HEK293T (cell line): Measurements from ENCODE around the gene ADAM10.
"Not testable (repeated sequence)": the region's sequence is repeated elsewhere in the genome, so short reads cannot be mapped to it uniquely, and the experiment has no call there.

Experiments used
- CTCF ChIA-PET: fragments of 350-600 bp; formaldehyde crosslinking; extraction: SDS; loops from one replicate; lab custom pipeline; 2021; ENCODE audit warnings: antibody characterized with exemption, inconsistent platforms; lab: Yijun Ruan, JAX
- POLR2A ChIA-PET: fragments of 350-600 bp; formaldehyde crosslinking; extraction: SDS; loops from one replicate; lab custom pipeline; 2020; ENCODE audit warnings: antibody characterized with exemption, inconsistent platforms; lab: Yijun Ruan, JAX
- DNase-seq: peaks from one replicate; pipeline ENCODE4 v3.0.0; 2012; ENCODE audit warnings: mixed read lengths; ENCODE audit errors: extremely low spot score
- ARNT ChIP-seq: fragments of 450-650 bp; IDR thresholded peaks from 2 replicates; pipeline ENCODE4 v1.6.1; 2017; ENCODE audit warnings: mild to moderate bottlenecking
- BHLHE40 ChIP-seq: fragments of 450-650 bp; IDR thresholded peaks from 2 replicates; pipeline ENCODE4 v1.6.1; 2016; ENCODE audit warnings: mild to moderate bottlenecking, moderate library complexity, borderline replicate concordance
- CTBP1 ChIP-seq: fragments of 450-650 bp; IDR thresholded peaks from 2 replicates; pipeline ENCODE4 v1.6.1; 2016; ENCODE audit warnings: borderline replicate concordance
- ELF4 ChIP-seq: fragments of 450-650 bp; IDR thresholded peaks from 2 replicates; pipeline ENCODE4 v1.6.1; 2017; ENCODE audit warnings: antibody characterized with exemption
- FOXA1 ChIP-seq: fragments of 450-650 bp; IDR thresholded peaks from 2 replicates; pipeline ENCODE4 v1.6.1; 2016; ENCODE audit warnings: mild to moderate bottlenecking
- FOXK2 ChIP-seq: fragments of 450-650 bp; IDR thresholded peaks from 2 replicates; pipeline ENCODE4 v1.6.1; 2016; ENCODE audit warnings: mild to moderate bottlenecking
- FOXM1 ChIP-seq: fragments of 450-650 bp; IDR thresholded peaks from 2 replicates; pipeline ENCODE4 v1.6.1; 2017; ENCODE audit warnings: mild to moderate bottlenecking, borderline replicate concordance
- HDGF ChIP-seq: fragments of 450-650 bp; IDR thresholded peaks from 2 replicates; pipeline ENCODE4 v1.6.1; 2017; ENCODE audit warnings: antibody characterized with exemption, borderline replicate concordance
- L3MBTL2 ChIP-seq: fragments of 450-650 bp; conservative IDR thresholded peaks from 2 replicates; pipeline ENCODE4 v1.6.1; 2016; ENCODE audit warnings: mild to moderate bottlenecking
- LEF1 ChIP-seq: fragments of 450-650 bp; IDR thresholded peaks from 2 replicates; pipeline ENCODE4 v1.6.1; 2017; ENCODE audit warnings: mild to moderate bottlenecking, borderline replicate concordance
- NFRKB ChIP-seq: fragments of 450-650 bp; IDR thresholded peaks from 2 replicates; pipeline ENCODE4 v1.6.1; 2016; ENCODE audit warnings: mild to moderate bottlenecking, moderate library complexity
- PKNOX1 ChIP-seq: fragments of 450-650 bp; IDR thresholded peaks from 2 replicates; pipeline ENCODE4 v1.6.1; 2016
- SP1 ChIP-seq: fragments of 450-650 bp; IDR thresholded peaks from 2 replicates; pipeline ENCODE4 v1.6.1; 2017
- SUZ12 ChIP-seq: fragments of 450-650 bp; IDR thresholded peaks from 2 replicates; pipeline ENCODE4 v1.6.1; 2016; ENCODE audit warnings: mild to moderate bottlenecking
- TARDBP ChIP-seq: fragments of 450-650 bp; IDR thresholded peaks from 2 replicates; pipeline ENCODE4 v1.6.1; 2016
- ZNF384 ChIP-seq: fragments of 450-650 bp; IDR thresholded peaks from 2 replicates; pipeline ENCODE4 v1.6.1; 2016

Gene ADAM10

GRCh38 chr15:58770519-58770856, 21.0 kb upstream of the ADAM10 start:
- DNase-seq = peak; percentile 21
- CTCF ChIA-PET = interaction anchor here (0.7 to 1.3 kb wide), 4 partner anchors 16 to 154 kb away, joined by 3 to 6 read pairs (median 3); partner anchors contain the start of gene ADAM10
- POLR2A ChIA-PET = interaction anchor here (0.8 to 2.2 kb wide), 17 partner anchors 10 to 548 kb away, joined by 3 to 48 read pairs (median 3); partner anchors contain the start of gene ADAM10
- TF ChIP-seq SUZ12 (no peak), L3MBTL2 (no peak), LEF1 (no peak), ZNF384 (no peak), HDGF (no peak), PKNOX1 (no peak), ELF4 (no peak), CTBP1 (no peak), FOXK2 (no peak), FOXA1 (no peak)

GRCh38 chr15:58768601-58769004, 19.1 kb upstream of the ADAM10 start:
- CTCF ChIA-PET, DNase-seq, POLR2A ChIA-PET: not testable (repeated sequence)

- ChIA-PET CTCF (no interaction called here), POLR2A (interaction anchor here (0.7 kb wide), 1 partner anchor 11 kb away, joined by 3 read pairs; no protein-coding TSS in a partner anchor)
- no peak for TF ChIP-seq ZNF384
Observed at GRCh38 chr15:58766290-58766689, 16.8 kb upstream of the ADAM10 start.

DNA sequence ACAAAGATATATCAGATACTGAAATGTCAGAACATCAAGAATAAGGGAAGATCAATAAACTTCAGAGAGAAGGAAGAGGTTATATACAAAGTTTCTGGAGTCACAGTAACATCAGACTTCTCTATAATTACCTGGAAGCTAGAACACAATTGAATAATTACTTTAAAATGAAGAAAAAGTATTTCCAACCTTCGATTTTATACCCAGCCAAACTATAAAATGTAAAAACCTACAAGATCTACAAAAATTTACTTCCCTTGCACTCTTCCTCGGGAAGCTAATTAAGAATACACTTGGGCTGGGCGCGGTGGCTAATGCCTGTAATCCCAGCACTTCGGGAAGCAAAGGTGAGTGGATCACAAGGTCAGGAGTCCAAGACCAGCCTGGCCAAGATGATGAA, 15.0 kb upstream of the ADAM10 start:
- CTCF ChIA-PET = no interaction called here
- no peak for DNase-seq
- POLR2A ChIA-PET = no interaction called here
- TF ChIP-seq FOXM1 (no peak), ARNT (no peak), HDGF (no peak)

More at GRCh38 chr15:58766290-58766689, 16.8 kb upstream of the ADAM10 start:
- no peak for DNase-seq

DNA sequence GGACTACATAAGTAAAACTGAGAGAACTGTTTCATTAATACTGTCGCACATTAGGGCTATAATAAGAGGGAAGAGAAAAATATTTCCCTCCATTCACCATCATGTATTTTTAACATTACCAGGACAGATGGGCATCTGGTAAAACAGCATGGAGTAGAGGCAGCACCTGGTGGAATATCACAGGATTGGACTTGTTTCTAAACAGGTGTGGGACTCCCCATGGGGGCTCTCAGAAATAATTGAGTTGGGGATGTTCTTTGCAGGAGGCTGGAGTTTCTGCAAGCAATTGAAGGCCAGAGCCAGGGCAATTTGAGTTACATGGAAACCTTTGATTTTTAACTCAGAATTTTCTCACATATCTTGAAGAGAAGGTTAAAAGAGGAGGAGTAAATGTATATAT, 13.2 kb upstream of the ADAM10 start:
- TF ChIP-seq PKNOX1 = no peak
- no peak for TF ChIP-seq SP1
- TF ChIP-seq L3MBTL2 = no peak
- TF ChIP-seq HDGF = no peak
- no peak for TF ChIP-seq SUZ12
- TF ChIP-seq CTBP1 = no peak
- no peak for TF ChIP-seq TARDBP
- no peak for TF ChIP-seq NFRKB
- no peak for TF ChIP-seq FOXM1
- no peak for TF ChIP-seq LEF1
- CTCF ChIA-PET = no interaction called here
- POLR2A ChIA-PET = no interaction called here
- DNase-seq = no peak

GRCh38 chr15:58762285-58762684, 12.8 kb upstream of the ADAM10 start:
- TF ChIP-seq ARNT (no peak), FOXK2 (no peak), ZNF384 (no peak)
- no peak for DNase-seq
- POLR2A ChIA-PET = no interaction called here
- CTCF ChIA-PET = no interaction called here

DNA sequence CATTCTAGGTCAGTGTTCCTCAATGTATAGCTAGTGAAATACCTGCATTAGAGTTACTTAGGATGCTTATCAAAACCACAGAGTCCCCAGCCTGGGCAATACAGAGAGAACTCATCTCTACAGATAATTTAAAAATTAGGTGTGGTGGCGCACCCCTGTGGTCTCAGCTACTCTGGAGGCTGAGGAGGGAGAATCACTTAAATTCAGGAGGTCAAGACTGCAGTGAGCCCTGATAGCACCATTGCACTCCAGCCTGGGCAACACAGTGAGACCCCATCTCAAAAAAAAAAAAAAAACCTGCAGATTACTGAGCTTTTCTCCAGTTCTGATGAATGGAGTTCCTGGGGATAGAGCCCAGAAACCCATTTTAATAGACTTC, 11.5 kb upstream of the ADAM10 start:
- ChIA-PET CTCF (no interaction called here), POLR2A (no interaction called here)
- no peak for DNase-seq
- no peak for TF ChIP-seq FOXK2
- TF ChIP-seq FOXM1 = no peak
- TF ChIP-seq TARDBP = no peak
- no peak for TF ChIP-seq LEF1
- TF ChIP-seq ARNT = no peak
- TF ChIP-seq PKNOX1 = no peak
- TF ChIP-seq ELF4 = no peak
- TF ChIP-seq SUZ12 = no peak
- no peak for TF ChIP-seq ZNF384
- TF ChIP-seq BHLHE40 = no peak

DNA sequence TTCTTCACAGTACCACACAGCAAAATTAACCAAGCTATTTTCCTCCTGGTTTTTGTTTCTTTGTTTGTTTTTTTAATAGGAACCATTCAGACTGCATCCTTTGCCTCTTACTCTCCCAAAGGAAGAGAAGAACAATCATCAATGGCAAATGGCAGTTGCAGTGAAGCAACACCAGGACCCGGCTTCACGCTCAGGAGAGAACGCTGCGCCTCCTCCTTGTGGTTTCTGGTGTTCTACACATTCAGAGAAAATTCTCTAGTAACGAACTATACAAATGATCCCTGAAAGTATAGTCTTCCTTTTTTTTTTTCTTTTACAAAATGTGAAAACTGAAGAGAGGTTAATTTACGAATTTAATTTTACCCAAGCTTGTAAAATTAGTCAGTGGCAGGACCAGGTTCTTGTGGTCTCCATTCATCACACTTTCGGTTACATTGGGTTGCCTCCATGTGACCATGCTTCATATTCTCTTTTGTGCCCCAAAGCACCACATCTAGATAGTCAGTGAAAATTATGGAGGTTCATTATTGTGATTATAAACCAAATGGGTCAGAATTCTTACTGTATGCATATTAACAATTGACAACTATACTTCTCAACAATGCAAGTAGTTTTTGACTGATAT, 11.0 kb upstream of the ADAM10 start:
- no peak for TF ChIP-seq BHLHE40
- TF ChIP-seq ELF4 = no peak
- TF ChIP-seq FOXK2 = no peak
- TF ChIP-seq L3MBTL2 = no peak
- TF ChIP-seq FOXM1 = no peak
- no peak for TF ChIP-seq CTBP1
- TF ChIP-seq ZNF384 = no peak
- TF ChIP-seq SP1 = no peak
- no peak for TF ChIP-seq ARNT
- no peak for TF ChIP-seq SUZ12
- no peak for TF ChIP-seq PKNOX1
- no peak for TF ChIP-seq NFRKB
- no peak for TF ChIP-seq TARDBP
- no peak for TF ChIP-seq HDGF
- TF ChIP-seq LEF1 = no peak
- no peak for TF ChIP-seq FOXA1
- ChIA-PET POLR2A (no interaction called here), CTCF (no interaction called here)
- DNase-seq = no peak
